HG02840 (cell line): ENCODE results near the gene SLFN11.
"Not testable (repeated sequence)": the region's sequence is repeated elsewhere in the genome, so short reads cannot be mapped to it uniquely, and the experiment has no call there.

Experiments used
- ATAC-seq: cut with Tn5 transposase; IDR thresholded peaks from one replicate; pipeline ENCODE4 v1.9.1; 2021; ENCODE audit warnings: mild to moderate bottlenecking, moderate library complexity, moderate number of reproducible peaks; ENCODE audit not compliant: unreplicated experiment, low FRiP score

The SLFN11 gene, protein sequence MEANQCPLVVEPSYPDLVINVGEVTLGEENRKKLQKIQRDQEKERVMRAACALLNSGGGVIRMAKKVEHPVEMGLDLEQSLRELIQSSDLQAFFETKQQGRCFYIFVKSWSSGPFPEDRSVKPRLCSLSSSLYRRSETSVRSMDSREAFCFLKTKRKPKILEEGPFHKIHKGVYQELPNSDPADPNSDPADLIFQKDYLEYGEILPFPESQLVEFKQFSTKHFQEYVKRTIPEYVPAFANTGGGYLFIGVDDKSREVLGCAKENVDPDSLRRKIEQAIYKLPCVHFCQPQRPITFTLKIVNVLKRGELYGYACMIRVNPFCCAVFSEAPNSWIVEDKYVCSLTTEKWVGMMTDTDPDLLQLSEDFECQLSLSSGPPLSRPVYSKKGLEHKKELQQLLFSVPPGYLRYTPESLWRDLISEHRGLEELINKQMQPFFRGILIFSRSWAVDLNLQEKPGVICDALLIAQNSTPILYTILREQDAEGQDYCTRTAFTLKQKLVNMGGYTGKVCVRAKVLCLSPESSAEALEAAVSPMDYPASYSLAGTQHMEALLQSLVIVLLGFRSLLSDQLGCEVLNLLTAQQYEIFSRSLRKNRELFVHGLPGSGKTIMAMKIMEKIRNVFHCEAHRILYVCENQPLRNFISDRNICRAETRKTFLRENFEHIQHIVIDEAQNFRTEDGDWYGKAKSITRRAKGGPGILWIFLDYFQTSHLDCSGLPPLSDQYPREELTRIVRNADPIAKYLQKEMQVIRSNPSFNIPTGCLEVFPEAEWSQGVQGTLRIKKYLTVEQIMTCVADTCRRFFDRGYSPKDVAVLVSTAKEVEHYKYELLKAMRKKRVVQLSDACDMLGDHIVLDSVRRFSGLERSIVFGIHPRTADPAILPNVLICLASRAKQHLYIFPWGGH

GRCh38 chr17:35373534-35373983, at the start of gene SLFN11:
SLFN11 (minus strand) TSS chr17:35373621; CDS start chr17:35363807, 9,814 bp downstream.
- ATAC-seq: peak; percentile 63

GRCh38 chr17:35421069-35421468, 47.6 kb upstream of the SLFN11 start:
- ATAC-seq: not testable (repeated sequence)

GRCh38 chr17:35416659-35417058, 43.2 kb upstream of the SLFN11 start:
- ATAC-seq: no peak

DNA sequence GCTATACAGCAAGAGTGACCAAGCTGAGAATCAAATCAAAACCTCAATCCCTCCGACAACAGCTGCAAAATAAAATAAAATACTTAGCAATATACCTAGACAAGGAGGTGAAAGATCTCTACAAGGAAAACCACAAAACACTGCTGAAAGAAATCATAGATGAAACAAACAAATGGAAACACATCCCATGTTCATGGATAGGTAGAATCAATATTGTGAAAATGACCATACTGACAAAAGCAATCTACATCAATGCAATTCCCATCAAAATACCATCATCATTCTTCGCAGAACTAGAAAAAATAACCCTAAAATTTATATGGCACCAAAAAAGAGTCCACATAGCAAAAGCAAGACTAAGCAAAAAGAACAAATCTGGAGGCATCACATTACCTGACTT, 41.3 kb upstream of the SLFN11 start:
- ATAC-seq: not testable (repeated sequence)

- no peak for ATAC-seq
Measured at GRCh38 chr17:35414247-35414646, 40.8 kb upstream of the SLFN11 start.

GRCh38 chr17:35407531-35407930, 34.1 kb upstream of the SLFN11 start:
- no peak for ATAC-seq

- no peak for ATAC-seq
Measured at GRCh38 chr17:35406568-35406967, 33.1 kb upstream of the SLFN11 start.

GRCh38 chr17:35404360-35404759, 30.9 kb upstream of the SLFN11 start:
- no peak for ATAC-seq

DNA sequence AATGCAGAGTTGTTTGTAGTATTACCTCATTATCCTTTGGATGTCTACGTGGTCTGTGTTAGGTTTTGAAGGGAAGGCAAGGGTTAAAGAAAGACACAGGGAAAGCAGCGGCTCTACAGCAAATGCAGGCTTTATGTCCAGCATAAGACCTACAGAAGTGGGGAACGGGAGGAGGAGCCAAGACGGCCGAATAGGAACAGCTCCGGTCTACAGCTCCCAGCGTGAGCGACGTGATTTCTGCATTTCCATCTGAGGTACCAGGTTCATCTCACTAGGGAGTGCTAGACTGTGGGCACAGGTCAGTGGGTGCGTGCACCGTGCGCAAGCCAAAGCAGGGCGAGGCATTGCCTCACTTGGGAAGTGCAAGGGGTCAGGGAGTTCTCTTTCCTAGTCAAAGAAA, 20.4 kb upstream of the SLFN11 start:
- not testable (repeated sequence) for ATAC-seq

GRCh38 chr17:35390663-35391062, 17.2 kb upstream of the SLFN11 start:
- no peak for ATAC-seq

DNA sequence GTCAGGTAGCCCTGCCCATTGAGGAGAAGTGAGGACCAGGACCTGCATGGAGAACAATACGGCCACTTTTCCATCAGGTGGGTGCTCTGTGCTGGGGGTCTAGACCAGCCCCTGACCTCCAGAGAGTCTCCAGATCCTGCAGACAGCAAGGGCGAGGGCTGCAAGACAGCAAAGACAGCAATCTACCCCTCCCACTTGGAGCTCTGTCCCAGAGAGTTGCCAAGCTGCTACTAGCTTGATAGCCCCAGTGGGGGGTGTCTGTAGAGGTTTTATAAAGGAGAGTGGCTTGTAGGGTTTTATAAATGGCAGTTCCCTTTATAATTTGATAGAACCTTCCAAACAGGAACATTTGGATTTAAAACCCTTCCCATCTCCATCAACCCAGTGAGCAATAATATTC, 16.7 kb upstream of the SLFN11 start:
- no peak for ATAC-seq

GRCh38 chr17:35387496-35387895, 14.1 kb upstream of the SLFN11 start:
- no peak for ATAC-seq

- no peak for ATAC-seq
Measured at GRCh38 chr17:35377706-35378105, 4.3 kb upstream of the SLFN11 start.

DNA sequence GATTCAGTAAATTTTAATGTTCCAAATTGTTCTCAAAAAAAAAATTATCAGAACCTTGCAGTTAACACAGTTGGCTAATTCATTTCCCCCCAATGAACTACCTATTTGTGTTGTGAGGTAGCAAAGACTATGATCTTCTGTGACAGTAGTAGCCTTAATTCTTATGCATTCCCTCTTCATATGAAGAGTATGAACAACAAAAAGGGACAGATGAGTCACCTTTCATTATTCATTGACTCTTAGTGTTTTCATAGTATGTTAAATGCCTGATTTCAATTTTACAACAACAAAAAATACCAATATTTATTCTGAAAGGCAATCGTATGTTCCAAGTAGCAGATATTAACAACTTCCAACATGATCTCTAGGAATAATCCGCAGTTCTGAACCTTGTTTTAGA, 3.6 kb upstream of the SLFN11 start:
- no peak for ATAC-seq

- no peak for ATAC-seq
Measured at GRCh38 chr17:35376245-35376644, 2.8 kb upstream of the SLFN11 start.

- no peak for ATAC-seq
Measured at GRCh38 chr17:35374766-35375344, 1.4 kb upstream of the SLFN11 start.

DNA sequence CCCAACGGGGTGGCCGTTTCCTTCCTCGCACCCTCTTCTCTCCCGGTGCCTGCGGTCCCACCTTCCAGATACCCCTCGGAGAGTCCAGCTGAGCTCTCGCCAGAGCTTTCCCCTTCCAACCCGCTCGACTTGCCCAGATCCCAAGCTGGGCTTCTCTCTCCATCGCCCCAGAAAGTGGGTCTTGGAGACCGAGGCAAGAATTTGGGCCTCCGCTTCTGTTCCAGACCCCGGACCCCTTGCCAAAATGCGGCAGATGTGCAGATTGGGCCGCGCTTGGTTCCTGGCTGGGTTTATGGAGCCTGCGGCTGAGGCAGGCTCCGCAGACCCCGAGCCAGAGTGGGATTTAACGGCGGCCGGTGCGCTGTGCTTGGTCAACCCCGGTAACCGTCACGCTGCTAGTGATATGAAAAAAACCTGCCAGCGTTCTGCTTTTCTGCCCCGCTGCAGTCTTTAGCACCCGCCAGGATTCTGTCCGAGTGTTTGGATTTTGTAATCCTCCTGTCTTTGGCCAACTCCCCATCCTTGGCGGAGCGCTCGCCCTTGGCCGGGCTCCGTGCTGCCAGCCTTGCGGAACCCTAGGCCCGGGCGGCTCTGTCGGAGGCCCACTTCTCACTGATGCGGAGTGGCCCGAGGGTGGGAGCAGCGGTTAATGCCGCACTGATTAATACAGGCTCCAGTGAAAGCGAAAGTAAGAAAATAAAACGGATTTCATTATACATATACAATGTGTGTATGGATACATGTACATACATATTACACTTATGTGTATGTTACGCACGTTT, 754 bp upstream of the SLFN11 start:
- ATAC-seq: peak; percentile 29

DNA sequence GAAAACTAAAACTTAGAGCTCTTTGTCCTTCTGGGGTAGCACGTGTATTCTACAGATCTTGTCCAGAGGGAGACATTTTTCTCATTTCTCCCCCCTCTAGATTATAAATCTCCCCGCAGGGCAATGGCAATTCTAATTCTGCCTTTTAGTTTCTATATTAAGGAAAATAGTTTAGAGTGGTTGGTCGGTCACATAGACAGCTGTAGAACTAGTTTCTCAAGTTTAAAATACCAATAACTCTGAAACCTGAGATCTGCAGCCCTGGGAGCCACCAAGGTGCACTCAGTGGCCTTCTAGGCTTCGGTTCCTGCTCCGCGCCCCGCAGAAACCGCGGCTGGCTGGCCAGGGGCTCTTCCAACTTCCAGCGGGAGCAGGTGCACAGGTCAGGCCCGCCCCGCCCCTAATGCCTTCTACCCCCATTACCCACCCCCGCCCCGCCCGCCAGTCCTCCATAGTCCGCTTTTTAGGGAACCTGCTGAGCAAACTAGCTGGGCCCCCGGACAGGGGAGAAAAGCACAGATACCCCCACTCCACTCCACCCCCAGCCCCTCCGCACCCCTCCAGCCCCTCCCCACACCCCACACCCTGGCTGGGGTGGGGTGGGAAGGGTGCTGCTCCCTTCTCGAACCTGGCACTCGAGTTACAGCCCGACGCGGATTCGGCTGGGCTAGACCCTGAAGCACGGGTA, 431 bp downstream of the SLFN11 start:
- no peak for ATAC-seq

DNA sequence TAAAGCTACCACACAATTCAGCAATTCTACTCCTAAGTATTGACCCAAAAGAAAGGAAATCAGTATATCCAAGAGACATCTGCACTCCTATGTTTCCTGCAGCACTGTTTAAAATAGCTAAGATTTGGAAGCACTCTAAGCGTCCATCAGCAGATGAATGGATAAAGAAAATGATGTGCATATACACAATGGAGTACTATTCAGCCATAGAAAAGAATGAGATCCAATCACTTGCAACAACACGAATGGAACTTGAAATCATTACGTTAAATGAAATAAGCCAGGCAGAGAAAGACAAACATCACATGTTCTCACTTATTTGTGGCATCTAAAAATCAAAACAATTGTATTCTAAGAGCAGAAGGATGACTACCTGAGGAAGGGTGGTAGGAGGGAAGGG, 1.5 kb downstream of the SLFN11 start:
- ATAC-seq: no peak
